ENCODE data around the gene ALPK1.
A peak's percentile ranks its signal among the peaks of the same experiment; 100 is the strongest.

ALPK1 gene

DNA sequence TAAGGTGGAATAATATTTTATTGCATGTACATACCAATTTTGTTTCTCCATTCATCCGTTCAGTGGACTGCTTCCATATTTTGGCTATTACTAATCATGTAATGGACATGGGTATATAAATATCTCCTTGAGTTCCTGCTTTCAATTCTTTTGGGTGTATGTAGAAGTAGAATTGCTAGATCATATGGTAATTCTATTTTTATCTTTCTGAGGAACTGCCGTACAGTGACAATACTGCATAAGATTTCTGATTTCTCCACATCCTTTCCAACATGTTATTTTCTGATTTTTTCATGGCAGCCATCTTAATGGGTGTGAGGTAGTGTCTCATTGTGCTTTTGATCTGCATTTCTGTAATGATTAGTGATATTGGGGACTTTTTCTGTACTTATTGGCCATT lies 19.2 kb downstream of the ALPK1 start:
- TF ChIP-seq, protein P1, sequence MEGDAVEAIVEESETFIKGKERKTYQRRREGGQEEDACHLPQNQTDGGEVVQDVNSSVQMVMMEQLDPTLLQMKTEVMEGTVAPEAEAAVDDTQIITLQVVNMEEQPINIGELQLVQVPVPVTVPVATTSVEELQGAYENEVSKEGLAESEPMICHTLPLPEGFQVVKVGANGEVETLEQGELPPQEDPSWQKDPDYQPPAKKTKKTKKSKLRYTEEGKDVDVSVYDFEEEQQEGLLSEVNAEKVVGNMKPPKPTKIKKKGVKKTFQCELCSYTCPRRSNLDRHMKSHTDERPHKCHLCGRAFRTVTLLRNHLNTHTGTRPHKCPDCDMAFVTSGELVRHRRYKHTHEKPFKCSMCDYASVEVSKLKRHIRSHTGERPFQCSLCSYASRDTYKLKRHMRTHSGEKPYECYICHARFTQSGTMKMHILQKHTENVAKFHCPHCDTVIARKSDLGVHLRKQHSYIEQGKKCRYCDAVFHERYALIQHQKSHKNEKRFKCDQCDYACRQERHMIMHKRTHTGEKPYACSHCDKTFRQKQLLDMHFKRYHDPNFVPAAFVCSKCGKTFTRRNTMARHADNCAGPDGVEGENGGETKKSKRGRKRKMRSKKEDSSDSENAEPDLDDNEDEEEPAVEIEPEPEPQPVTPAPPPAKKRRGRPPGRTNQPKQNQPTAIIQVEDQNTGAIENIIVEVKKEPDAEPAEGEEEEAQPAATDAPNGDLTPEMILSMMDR (IDR thresholded peaks at IDR 0.05; ENCODE audit: insufficient read depth, low read depth, low read length, missing control alignments) = no peak
- no peak overlapping the region for H3K4me3 ChIP-seq (ENCODE audit: low read depth, low read length)
- DNase-seq (ENCODE audit: low read depth) = no peak

DNA sequence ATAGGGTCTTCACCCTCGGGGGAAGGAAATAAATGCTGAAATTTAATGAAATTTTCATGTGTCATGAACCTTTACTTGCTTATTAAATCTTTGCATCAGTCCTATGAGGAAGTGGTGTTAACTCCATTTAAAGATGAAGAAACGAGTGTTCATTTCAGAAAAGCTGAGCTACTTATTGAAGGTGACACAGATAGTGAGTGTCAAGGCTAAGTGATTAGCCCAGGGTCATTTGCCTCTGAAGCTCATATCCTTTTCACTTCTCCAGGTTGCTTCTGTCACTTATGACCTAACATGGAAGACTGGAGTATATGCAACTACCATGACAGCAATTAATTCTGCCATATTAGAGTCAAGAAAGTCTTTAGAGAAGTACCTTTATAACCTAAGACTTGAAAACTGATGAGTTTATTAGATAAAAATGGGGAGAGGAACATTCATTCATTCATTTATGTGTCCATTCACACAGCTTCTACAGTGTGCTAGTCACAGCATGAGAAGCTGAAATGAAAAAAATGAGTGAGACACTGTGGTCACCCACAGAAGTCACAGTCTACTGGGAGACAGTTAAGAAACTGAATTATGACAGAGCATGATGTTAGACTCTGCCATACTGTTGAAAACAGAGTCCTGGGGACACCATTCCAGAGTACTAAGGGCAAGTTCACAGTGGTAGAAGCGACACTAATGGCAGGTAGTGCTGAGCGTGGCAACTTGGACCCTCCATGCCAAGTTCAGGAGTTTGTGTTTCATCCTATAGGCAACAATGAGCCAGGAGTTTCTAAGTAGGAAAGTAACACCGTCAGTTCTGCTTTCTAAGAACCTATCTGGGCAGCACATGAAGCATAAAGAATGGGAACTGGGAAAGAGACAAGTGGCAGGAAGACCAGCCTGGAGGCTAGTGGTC lies 21.3 kb downstream of the ALPK1 start:
- peak; percentile 79 for DNase-seq (ENCODE audit: low read depth)
- H3K4me3 ChIP-seq (ENCODE audit: low read depth, low read length) = peak overlapping the region; percentile 43
- TF ChIP-seq, protein P1 (IDR thresholded peaks at IDR 0.05; ENCODE audit: insufficient read depth, low read depth, low read length, missing control alignments) = no peak

DNA sequence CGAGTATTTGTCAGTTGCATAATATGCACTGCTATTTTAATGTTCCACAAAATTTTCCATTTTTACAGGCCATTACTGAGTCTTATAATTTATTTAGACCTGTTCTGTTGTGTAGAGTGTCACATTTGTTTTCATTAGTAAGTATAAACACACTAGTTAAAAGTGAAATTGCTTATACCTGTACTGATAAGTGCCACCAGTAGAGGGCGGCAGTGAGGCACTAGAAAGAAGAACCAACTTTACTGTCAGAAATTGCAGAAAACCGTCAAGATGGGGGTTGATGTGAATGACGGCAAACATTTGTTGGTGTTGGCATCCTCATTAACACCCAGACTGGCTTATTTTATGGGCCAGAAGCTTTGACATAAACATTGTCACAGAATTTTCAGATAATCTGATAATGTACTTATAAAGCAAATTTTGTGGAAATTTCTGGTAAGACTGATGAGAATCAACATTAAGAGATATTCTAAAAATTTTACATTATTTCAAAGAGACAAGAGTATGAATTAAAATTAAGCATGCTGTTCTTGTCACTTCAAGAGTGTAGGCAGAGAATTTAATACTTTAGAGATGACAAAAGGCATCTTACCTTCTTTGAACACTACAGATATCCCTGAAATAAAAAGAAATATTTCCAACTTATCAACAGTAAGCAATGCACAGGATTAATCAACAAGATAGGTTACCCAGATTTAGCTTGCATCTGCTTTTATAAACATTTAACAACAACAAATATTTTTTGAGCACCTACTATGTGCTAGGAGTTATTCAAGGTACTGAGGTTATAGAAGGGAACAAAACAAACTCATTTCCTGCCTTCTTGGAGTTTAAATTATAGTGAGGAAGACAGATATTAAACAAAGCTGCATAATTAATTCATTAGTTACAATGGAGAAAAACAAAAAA lies 24.9 kb downstream of the ALPK1 start:
- TF ChIP-seq, protein P1 (IDR thresholded peaks at IDR 0.05; ENCODE audit: insufficient read depth, low read depth, low read length, missing control alignments) = peak; percentile 79
- DNase-seq (ENCODE audit: low read depth) = peak; percentile 85
- no peak overlapping the region for H3K4me3 ChIP-seq (ENCODE audit: low read depth, low read length)

DNA sequence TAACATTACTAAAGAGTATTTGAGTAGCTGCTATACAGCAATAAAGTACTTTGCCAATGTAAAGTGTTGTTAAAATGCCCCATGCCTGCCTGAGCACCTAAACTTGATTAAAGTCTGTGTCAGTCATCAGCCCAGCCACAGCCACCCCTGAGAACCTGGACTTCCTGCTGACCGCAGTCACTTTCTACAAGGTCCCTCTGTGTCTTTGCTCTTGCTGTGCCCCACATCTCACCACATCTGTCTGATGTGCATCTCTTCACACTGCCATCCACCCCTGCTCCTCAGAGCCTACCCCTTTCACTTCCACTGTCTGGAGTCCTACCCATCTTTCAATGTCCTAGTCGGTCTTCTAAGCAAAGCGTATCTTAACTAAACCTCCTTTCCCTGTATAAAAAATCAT lies 25.7 kb downstream of the ALPK1 start:
- TF ChIP-seq, protein P1 (IDR thresholded peaks at IDR 0.05; ENCODE audit: insufficient read depth, low read depth, low read length, missing control alignments) = no peak
- no peak for DNase-seq (ENCODE audit: low read depth)
- no peak overlapping the region for H3K4me3 ChIP-seq (ENCODE audit: low read depth, low read length)

DNA sequence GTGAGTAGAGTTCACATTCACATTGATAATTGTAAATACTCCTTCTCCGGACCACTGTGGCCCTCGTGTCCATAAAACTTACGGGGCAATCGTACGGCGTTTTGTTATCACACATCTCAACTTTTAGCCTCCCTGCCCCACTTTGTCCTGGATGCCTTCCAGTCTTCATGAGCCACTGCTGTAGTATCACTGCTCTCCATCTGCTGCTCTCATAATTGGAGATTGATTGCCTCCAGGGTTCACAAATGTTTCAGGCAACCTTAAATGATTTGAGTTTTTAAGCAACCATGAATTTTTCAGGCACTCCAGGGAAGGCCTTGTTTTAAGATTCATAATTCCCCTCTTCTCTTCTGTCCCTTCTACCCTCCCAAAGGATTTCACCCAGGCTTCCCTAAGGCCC lies 28.4 kb downstream of the ALPK1 start:
- no peak for DNase-seq (ENCODE audit: low read depth)
- H3K4me3 ChIP-seq (ENCODE audit: low read depth, low read length) = no peak overlapping the region
- TF ChIP-seq, protein P1 (IDR thresholded peaks at IDR 0.05; ENCODE audit: insufficient read depth, low read depth, low read length, missing control alignments) = no peak

DNA sequence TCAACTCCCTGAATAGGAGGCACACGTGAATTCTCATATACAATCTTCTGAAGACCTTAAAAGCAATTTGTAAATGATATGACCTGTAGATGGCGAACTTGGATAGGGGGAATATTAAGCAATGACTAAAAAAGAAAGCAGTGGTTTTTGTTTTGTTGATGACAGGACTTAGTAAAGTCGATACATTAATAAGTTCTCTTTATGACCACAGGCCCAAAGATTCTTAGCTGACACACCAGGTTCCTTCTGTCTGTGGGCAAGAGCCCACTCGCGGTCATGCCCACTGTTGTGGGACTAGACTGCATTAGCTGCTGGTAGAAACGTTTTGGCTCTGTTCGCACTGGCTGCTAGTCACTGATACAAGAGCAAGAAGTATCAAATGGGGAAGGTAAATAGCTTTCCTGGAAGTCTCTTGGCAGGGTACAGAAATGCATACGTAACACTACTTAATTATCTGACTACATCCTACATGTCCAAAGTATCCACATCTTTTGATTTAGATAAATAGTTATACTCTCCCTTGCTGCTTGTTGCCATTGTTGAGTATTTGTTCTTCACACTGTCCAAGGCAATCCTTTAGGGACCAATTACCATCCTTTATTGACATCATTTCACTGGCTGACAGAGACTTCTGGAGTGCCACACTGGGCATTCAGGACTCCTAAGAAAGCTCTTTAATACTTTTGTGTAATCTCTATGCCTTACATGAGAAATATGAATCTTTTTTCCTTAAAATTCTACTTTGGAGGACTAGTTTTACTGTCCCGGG lies 31.0 kb downstream of the ALPK1 start:
- DNase-seq (ENCODE audit: low read depth) = peak; percentile 80
- TF ChIP-seq, protein P1 (IDR thresholded peaks at IDR 0.05; ENCODE audit: insufficient read depth, low read depth, low read length, missing control alignments) = peak; percentile 46

More for the DNA sequence above, 31.0 kb downstream of the ALPK1 start:
- no peak overlapping the region for H3K4me3 ChIP-seq (ENCODE audit: low read depth, low read length)

Measured in GM12865 (cell line).